OCI-LY1 (cell line): ENCODE results near the gene POU4F3.

ENCODE experiments used
- H2AFZ ChIP-seq: fragments of 200-600 bp; sonication (generic), shearing (Covaris generic); 2 replicates; pipeline ENCODE4 v1.6.0; 2014; ENCODE audit warnings: antibody characterized with exemption, mild to moderate bottlenecking, low read length
- H3F3A ChIP-seq: fragments of 200-600 bp; sonication (generic), shearing (Covaris generic); 2 replicates; pipeline ENCODE4 v1.6.0; 2014; ENCODE audit warnings: mild to moderate bottlenecking, antibody characterized with exemption, low read length, moderate library complexity; ENCODE audit not compliant: insufficient read depth
- H3K27ac ChIP-seq: fragments of 200-600 bp; sonication (generic); 2 replicates; pipeline ENCODE4 v1.5.1; 2014; ENCODE audit warnings: low read length, mixed run types, mild to moderate bottlenecking, low read depth; ENCODE audit not compliant: poor library complexity, severe bottlenecking
- H3K27me3 ChIP-seq: fragments of 200-600 bp; sonication (generic); 2 replicates; pipeline ENCODE4 v1.6.0; 2014; ENCODE audit warnings: antibody characterized with exemption, mild to moderate bottlenecking, low read length, moderate library complexity; ENCODE audit not compliant: insufficient read depth
- H3K36me3 ChIP-seq: fragments of 200-600 bp; sonication (generic); 2 replicates; pipeline ENCODE4 v1.6.1; 2014; ENCODE audit warnings: mild to moderate bottlenecking, antibody characterized with exemption, low read length, moderate library complexity, mixed read lengths; ENCODE audit not compliant: insufficient read depth
- H3K4me1 ChIP-seq: fragments of 200-600 bp; sonication (generic); 2 replicates; pipeline ENCODE4 v1.5.1; 2014; ENCODE audit warnings: mild to moderate bottlenecking, low read length, moderate library complexity; ENCODE audit not compliant: insufficient read depth, severe bottlenecking
- H3K4me2 ChIP-seq: fragments of 200-600 bp; sonication (generic), shearing (Covaris generic); 2 replicates; pipeline ENCODE4 v1.6.1; 2014; ENCODE audit warnings: low read length
- H3K4me3 ChIP-seq: fragments of 200-600 bp; sonication (generic); 2 replicates; pipeline ENCODE4 v1.5.1; 2014; ENCODE audit warnings: low read length, low read depth, mild to moderate bottlenecking, mixed read lengths; ENCODE audit not compliant: poor library complexity, severe bottlenecking
- H3K79me2 ChIP-seq: fragments of 200-600 bp; shearing (Covaris generic); 2 replicates; pipeline ENCODE4 v1.6.1; 2016; ENCODE audit warnings: mixed run types, low read length, mixed read lengths; ENCODE audit not compliant: insufficient read depth
- H3K9ac ChIP-seq: fragments of 200-600 bp; sonication (generic), shearing (Covaris generic); 2 replicates; pipeline ENCODE4 v1.6.1; 2014; ENCODE audit warnings: mild to moderate bottlenecking, low read length, mixed read lengths
- H3K9me2 ChIP-seq: fragments of 200-600 bp; sonication (generic), shearing (Covaris generic); 2 replicates; pipeline ENCODE4 v1.6.1; 2014; ENCODE audit warnings: low read depth, mild to moderate bottlenecking, low read length, mixed read lengths
- H3K9me3 ChIP-seq: fragments of 200-600 bp; shearing (Covaris generic); 2 replicates; pipeline ENCODE4 v1.6.1; 2014; ENCODE audit warnings: low read length, mixed read lengths
- H4K20me1 ChIP-seq: fragments of 200-600 bp; sonication (generic), shearing (Covaris generic); 2 replicates; pipeline ENCODE4 v1.6.0; 2016; ENCODE audit warnings: mild to moderate bottlenecking, low read length; ENCODE audit not compliant: insufficient read depth
- CTCF ChIP-seq: fragments of 200-600 bp; sonication (generic), shearing (Covaris generic); IDR thresholded peaks from 2 replicates; pipeline ENCODE4 v1.5.1; 2017; ENCODE audit warnings: mild to moderate bottlenecking, antibody characterized with exemption, low read length, moderate library complexity, mixed read lengths
- EZH2 ChIP-seq: fragments of 200-600 bp; sonication (generic), shearing (Covaris generic); IDR thresholded peaks from 2 replicates; pipeline ENCODE4 v1.8.0; 2017; ENCODE audit warnings: borderline replicate concordance, mixed run types, mild to moderate bottlenecking, antibody characterized with exemption, low read length, moderate library complexity, mixed read lengths

The POU4F3 gene

GRCh38 chr5:146331423-146331822 is 7.2 kb upstream of the POU4F3 start:
- H3K4me1 ChIP-seq: no peaks in the 10 kb centered on the region
- H3K27me3 ChIP-seq: no peaks in the 10 kb centered on the region
- H3K4me3 ChIP-seq: no peak overlapping the region
- H4K20me1 ChIP-seq: no peaks in the 10 kb centered on the region
- no peaks in the 10 kb centered on the region for H3K9me3 ChIP-seq
- no peaks in the 10 kb centered on the region for H3F3A ChIP-seq
- no peaks in the 10 kb centered on the region for H3K36me3 ChIP-seq
- TF ChIP-seq CTCF (no peak), EZH2 (no peak)
- no peaks in the 10 kb centered on the region for H3K79me2 ChIP-seq
- no peak overlapping the region for H3K27ac ChIP-seq
- H2AFZ ChIP-seq: no peak overlapping the region
- H3K4me2 ChIP-seq: no peak overlapping the region
- no peaks in the 10 kb centered on the region for H3K9me2 ChIP-seq
- H3K9ac ChIP-seq: no peak overlapping the region

DNA sequence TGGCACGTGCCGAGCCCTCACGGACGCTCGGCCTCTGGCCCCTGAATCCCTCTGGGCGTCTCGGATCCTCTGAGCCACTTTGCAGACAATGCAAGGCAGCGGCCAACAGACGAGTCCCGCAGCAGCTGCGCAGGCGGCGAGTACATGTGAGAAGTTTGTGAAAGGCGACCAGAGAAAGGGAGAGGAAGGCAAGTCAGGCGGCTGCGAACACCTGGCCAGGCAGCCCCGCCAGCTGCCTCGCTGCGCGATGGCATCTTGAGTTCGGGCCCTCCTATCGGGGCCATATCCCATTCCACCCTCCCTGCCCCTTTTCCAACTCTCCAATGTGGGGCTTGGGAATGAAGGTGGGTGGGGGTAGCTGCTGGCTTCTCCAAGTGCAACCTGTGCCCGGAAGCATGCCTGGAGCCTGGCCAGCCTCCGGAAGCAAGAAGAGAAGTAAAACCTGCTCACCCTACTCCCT is 4.5 kb upstream of the POU4F3 start:
- Histone ChIP-seq H3K4me2 (no peak overlapping the region), H3F3A (no peaks in the 10 kb centered on the region), H3K27me3 (no peaks in the 10 kb centered on the region)

DNA sequence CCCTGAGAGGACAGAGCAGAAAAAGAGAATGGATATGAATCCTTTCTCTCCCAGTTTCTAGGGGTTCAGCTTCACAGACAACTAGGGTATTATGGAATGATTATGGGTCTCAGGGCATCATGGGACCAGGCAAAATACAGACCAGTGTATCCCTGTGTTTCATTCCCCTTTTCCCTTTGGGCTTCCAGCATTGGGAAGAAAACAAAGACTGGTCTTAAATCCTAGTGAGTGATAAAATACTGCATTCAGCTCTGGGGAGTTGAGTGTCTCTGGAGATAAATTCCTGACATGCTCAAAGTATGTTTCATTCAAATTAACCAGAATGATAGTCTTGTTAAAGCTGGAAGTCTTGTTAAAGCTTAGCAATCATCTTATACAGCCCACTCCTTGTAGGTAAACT is 2.4 kb upstream of the POU4F3 start:
- Histone ChIP-seq H3K9ac (no peak overlapping the region), H3F3A (no peaks in the 10 kb centered on the region), H3K79me2 (no peaks in the 10 kb centered on the region), H3K9me3 (no peaks in the 10 kb centered on the region), H3K4me3 (no peak overlapping the region), H4K20me1 (no peaks in the 10 kb centered on the region), H3K27ac (no peak overlapping the region), H3K27me3 (no peaks in the 10 kb centered on the region), H3K4me2 (no peak overlapping the region), H3K9me2 (no peaks in the 10 kb centered on the region), H3K4me1 (no peaks in the 10 kb centered on the region), H3K36me3 (no peaks in the 10 kb centered on the region), H2AFZ (no peak overlapping the region)
- TF ChIP-seq CTCF: no peak
- no peak for TF ChIP-seq EZH2

More for the DNA sequence above, 4.5 kb upstream of the POU4F3 start:
- Histone ChIP-seq H2AFZ (no peak overlapping the region), H3K9me3 (no peaks in the 10 kb centered on the region), H3K27ac (no peak overlapping the region), H3K9me2 (no peaks in the 10 kb centered on the region), H3K36me3 (no peaks in the 10 kb centered on the region), H3K9ac (no peak overlapping the region), H3K4me1 (no peaks in the 10 kb centered on the region), H3K4me3 (no peak overlapping the region), H3K79me2 (no peaks in the 10 kb centered on the region), H4K20me1 (no peaks in the 10 kb centered on the region)
- TF ChIP-seq CTCF (no peak), EZH2 (no peak)
